ENCODE measurements around the gene CDH13. TPM values are rescaled to one million over a fixed set of nuclear protein-coding genes. Genes with fewer than 3 reads are reported as not detected.

Gene CDH13
- total and polyA plus RNA-seq, 3 experiments from 2014 or later: not detected

DNA sequence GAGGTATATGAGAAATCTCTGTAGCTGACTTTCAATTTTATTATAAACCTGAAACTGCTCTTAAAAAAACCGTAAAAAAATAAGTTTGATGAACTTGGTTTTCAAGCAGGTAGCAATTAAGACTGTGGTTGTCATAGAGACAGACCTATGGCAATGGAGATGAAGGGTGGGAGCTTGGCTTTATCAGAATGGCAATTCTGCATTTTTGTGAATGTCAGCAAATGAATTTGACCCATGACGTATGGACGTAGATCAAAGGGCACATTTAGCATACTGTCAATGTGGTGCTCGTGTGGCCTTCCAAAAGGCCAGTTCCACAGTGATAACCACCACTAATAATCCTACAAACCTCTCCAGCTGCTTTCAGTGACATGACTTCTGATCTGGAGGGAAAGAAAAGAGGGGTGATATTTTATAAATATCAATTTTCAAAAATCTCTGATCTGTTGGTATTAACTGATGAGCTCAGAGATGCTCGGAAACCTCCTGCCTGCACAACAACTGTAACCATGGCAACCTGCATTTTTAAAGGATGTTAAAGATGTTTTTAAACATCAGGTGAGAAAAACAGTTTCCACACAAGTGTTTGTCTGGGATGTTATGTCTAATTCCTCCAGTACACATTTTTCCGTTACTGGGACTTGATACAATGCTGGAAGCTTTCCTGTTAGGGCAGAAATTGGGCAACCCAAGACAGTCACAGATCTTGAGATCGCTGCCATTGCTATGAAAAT, 533.7 kb downstream of the CDH13 start:
- CTCF ChIA-PET: no interaction called here
- Mint-ChIP-seq H3K27me3 (peaks cover 0 to 5% of the 10 kb centered on the region in 2 donors), H3K9me3 (peaks cover 0 to 3% (median under 1%) of the 10 kb centered on the region in 5 donors), H3K36me3 (no peaks in the 10 kb centered on the region), H3K4me1 (no peaks in the 10 kb centered on the region), H3K4me3 (no peak overlapping the region), H3K27ac (no peak overlapping the region)
- no peaks in the 10 kb centered on the region for H3K36me3 ChIP-seq (ENCODE audit: insufficient read depth, low read length)
- H3K4me3 ChIP-seq (ENCODE audit: low read length): no peak overlapping the region
- no peak for DNase-seq
- no peaks in the 10 kb centered on the region for H3K9me3 ChIP-seq (ENCODE audit: low read length)
- H3K4me1 ChIP-seq (ENCODE audit: insufficient read depth, low read length): no peaks in the 10 kb centered on the region
- POLR2A ChIA-PET: no interaction called here
- no peak overlapping the region for H3K27ac ChIP-seq (ENCODE audit: low read depth, low read length)
- H3K27me3 ChIP-seq (ENCODE audit: insufficient read depth, low read length, poor library complexity, severe bottlenecking): no peaks in the 10 kb centered on the region

DNA sequence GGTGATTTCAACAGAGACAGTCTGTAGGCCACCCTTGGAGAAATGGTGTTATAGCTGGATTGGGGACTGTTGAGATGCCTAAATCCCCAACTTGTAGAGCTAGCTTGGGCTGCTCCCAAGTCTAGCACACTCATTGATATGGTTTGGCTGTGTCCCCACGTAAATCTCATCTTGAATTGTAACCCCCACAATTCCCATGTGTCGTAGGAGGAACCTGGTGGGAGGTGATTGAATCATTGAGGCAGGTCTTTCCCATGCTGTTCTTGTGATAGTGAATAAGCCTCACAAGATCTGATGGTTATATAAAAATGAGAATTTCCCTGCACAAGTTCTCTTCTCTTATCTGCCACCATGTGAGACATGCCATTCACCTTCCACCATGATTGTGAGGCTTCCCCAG, 536.0 kb downstream of the CDH13 start:
- H3K4me3 ChIP-seq (ENCODE audit: low read length): no peak overlapping the region
- H3K36me3 ChIP-seq (ENCODE audit: insufficient read depth, low read length): no peaks in the 10 kb centered on the region
- ChIA-PET CTCF (no interaction called here), POLR2A (no interaction called here)
- Mint-ChIP-seq H3K27me3 (peaks cover 0 to 5% of the 10 kb centered on the region in 2 donors), H3K4me3 (no peak overlapping the region), H3K4me1 (no peaks in the 10 kb centered on the region), H3K36me3 (no peaks in the 10 kb centered on the region), H3K9me3 (peaks cover 0 to 3% (median 0%) of the 10 kb centered on the region in 5 donors), H3K27ac (peak overlapping the region in 2 of 8 donors; percentile 6 to 7)
- H3K4me1 ChIP-seq (ENCODE audit: insufficient read depth, low read length): no peaks in the 10 kb centered on the region
- no peak overlapping the region for H3K27ac ChIP-seq (ENCODE audit: low read depth, low read length)
- DNase-seq: no peak
- no peaks in the 10 kb centered on the region for H3K9me3 ChIP-seq (ENCODE audit: low read length)
- H3K27me3 ChIP-seq (ENCODE audit: insufficient read depth, low read length, poor library complexity, severe bottlenecking): no peaks in the 10 kb centered on the region

DNA sequence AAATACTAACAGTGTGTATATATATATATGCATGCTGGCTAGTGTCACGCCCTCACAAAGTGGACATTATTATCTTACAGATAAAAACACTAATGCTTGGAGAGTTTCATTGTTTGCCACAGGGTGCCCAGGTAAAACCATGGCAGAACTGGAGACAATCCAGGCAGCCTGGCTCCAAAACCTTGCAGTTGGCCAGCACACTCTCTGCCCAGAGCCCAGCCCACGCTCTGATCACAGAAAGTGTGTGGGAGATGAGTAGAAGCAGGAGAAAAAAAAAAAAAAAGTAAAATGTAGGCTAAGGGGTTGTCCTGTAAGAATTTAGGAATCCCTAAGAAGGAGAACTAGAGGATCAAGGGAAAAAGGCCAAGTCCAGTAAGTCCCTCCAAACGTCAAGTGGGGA, 538.0 kb downstream of the CDH13 start:
- no peaks in the 10 kb centered on the region for H3K27me3 ChIP-seq (ENCODE audit: insufficient read depth, low read length, poor library complexity, severe bottlenecking)
- no peaks in the 10 kb centered on the region for H3K9me3 ChIP-seq (ENCODE audit: low read length)
- ChIA-PET CTCF (no interaction called here), POLR2A (no interaction called here)
- no peak for DNase-seq
- Mint-ChIP-seq H3K4me3 (no peak overlapping the region), H3K9me3 (no peaks in the 10 kb centered on the region), H3K27ac (no peak overlapping the region), H3K36me3 (no peaks in the 10 kb centered on the region), H3K27me3 (peaks cover 0 to 3% of the 10 kb centered on the region in 2 donors), H3K4me1 (no peaks in the 10 kb centered on the region)
- no peak overlapping the region for H3K27ac ChIP-seq (ENCODE audit: low read depth, low read length)
- H3K36me3 ChIP-seq (ENCODE audit: insufficient read depth, low read length): no peaks in the 10 kb centered on the region
- no peaks in the 10 kb centered on the region for H3K4me1 ChIP-seq (ENCODE audit: insufficient read depth, low read length)
- H3K4me3 ChIP-seq (ENCODE audit: low read length): no peak overlapping the region

DNA sequence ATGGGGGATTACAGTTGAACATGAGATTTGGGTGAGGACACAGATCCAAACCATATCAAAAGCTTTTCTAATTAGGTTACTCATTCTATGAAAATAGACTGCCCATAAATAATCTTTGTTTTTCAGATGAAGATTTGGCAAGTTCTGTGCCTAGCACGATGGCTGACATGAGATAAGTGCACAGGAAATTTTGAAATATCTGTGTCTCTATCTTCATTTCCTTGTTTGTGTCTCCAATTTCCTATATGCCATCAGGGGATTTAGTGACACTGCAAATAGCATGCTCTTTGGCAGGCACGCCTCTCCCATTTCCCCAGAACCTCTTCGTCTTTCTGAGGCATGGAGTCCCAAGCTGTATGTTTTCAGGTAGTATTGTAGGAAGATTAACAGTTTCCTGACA, 544.6 kb downstream of the CDH13 start:
- Histone ChIP-seq H3K9me3 (ENCODE audit: low read length) (no peaks in the 10 kb centered on the region), H3K36me3 (ENCODE audit: insufficient read depth, low read length) (no peaks in the 10 kb centered on the region), H3K4me1 (ENCODE audit: insufficient read depth, low read length) (no peaks in the 10 kb centered on the region), H3K27me3 (ENCODE audit: insufficient read depth, low read length, poor library complexity, severe bottlenecking) (no peaks in the 10 kb centered on the region), H3K4me3 (ENCODE audit: low read length) (no peak overlapping the region), H3K27ac (ENCODE audit: low read depth, low read length) (no peak overlapping the region)
- CTCF ChIA-PET: no interaction called here
- Mint-ChIP-seq H3K27ac (no peak overlapping the region), H3K4me3 (no peak overlapping the region), H3K27me3 (peaks cover 0 to 2% of the 10 kb centered on the region in 2 donors), H3K9me3 (no peaks in the 10 kb centered on the region), H3K36me3 (no peaks in the 10 kb centered on the region), H3K4me1 (no peaks in the 10 kb centered on the region)
- DNase-seq: no peak
- POLR2A ChIA-PET: no interaction called here

DNA sequence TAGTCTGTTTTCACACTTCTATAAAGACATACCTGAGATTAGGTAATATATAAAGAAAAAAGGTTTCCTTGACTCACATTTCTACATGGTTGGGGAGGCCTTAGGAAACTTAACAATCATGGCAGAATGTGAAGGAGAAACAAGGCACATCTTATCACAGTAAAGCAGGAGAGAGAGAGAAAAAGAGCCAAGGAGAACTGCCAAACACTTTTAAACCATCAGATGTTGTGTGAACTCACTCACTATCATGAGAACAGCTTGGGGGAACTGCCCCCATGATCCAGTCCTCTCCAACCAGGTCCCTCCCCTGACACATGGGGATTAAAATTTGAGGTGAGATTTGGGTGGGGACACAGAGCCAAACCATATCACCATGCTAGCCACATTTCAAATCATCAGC, 547.9 kb downstream of the CDH13 start:
- peaks cover 0 to 2% of the 10 kb centered on the region in 2 donors for H3K27me3 Mint-ChIP-seq
- Histone ChIP-seq H3K27me3 (ENCODE audit: insufficient read depth, low read length, poor library complexity, severe bottlenecking) (no peaks in the 10 kb centered on the region), H3K4me1 (ENCODE audit: insufficient read depth, low read length) (no peaks in the 10 kb centered on the region), H3K4me3 (ENCODE audit: low read length) (no peak overlapping the region), H3K9me3 (ENCODE audit: low read length) (no peaks in the 10 kb centered on the region), H3K36me3 (ENCODE audit: insufficient read depth, low read length) (no peaks in the 10 kb centered on the region), H3K27ac (ENCODE audit: low read depth, low read length) (no peak overlapping the region)
- POLR2A ChIA-PET: no interaction called here
- no peaks in the 10 kb centered on the region for H3K4me1 Mint-ChIP-seq
- H3K4me3 Mint-ChIP-seq: no peak overlapping the region
- no peak for DNase-seq
- H3K27ac Mint-ChIP-seq: peak overlapping the region in 1 of 8 donors; percentile 41
- H3K9me3 Mint-ChIP-seq: no peaks in the 10 kb centered on the region
- CTCF ChIA-PET: no interaction called here
- no peaks in the 10 kb centered on the region for H3K36me3 Mint-ChIP-seq

DNA sequence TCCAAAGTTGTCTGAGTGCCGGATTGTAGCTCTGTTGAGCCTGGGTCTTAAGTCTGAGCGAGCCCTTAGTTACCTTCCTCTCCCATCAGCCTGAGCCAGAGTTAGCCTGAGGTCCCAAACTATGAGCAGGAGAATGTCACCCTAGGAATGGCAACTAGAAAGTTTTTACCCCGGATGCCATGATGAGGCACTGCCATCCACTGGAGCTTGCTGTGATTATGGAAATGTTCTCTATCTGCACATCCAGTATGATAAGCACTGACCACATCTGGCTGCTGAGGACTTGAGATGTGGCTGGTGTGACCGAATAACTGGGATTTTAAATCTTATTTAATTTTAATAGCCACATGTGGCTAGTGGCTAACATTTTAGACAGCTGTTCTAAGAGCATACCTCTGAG, 550.0 kb downstream of the CDH13 start:
- Histone ChIP-seq H3K9me3 (ENCODE audit: low read length) (no peaks in the 10 kb centered on the region), H3K4me3 (ENCODE audit: low read length) (no peak overlapping the region), H3K27me3 (ENCODE audit: insufficient read depth, low read length, poor library complexity, severe bottlenecking) (no peaks in the 10 kb centered on the region), H3K4me1 (ENCODE audit: insufficient read depth, low read length) (no peaks in the 10 kb centered on the region), H3K36me3 (ENCODE audit: insufficient read depth, low read length) (no peaks in the 10 kb centered on the region), H3K27ac (ENCODE audit: low read depth, low read length) (no peak overlapping the region)
- Mint-ChIP-seq H3K9me3 (no peaks in the 10 kb centered on the region), H3K4me1 (no peaks in the 10 kb centered on the region), H3K36me3 (no peaks in the 10 kb centered on the region), H3K4me3 (no peak overlapping the region), H3K27ac (no peak overlapping the region), H3K27me3 (peaks cover 0 to 7% of the 10 kb centered on the region in 2 donors)
- ChIA-PET CTCF (no interaction called here), POLR2A (no interaction called here)
- DNase-seq: no peak

DNA sequence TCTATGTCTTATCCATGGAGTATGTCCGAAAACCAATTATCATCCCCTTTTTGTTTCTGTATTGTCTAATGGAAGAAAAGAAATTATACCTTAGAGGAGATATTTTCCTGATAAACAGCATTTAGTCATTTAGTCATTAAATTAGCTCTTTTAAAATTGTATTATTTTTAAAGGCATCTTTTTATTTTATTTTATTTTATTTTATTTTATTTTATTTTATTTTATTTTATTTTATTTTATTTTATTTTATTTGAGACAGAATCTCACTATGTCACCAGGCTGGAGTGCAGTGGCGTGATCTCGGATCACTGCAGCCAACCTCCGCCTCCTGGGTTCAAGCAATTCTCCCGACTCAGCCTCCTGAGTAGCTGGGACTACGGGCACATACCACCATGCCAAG, 559.1 kb downstream of the CDH13 start:
- no peak overlapping the region for H3K4me3 ChIP-seq (ENCODE audit: low read length)
- Mint-ChIP-seq H3K27ac (no peak overlapping the region), H3K4me1 (no peaks in the 10 kb centered on the region), H3K27me3 (peaks cover 0 to 16% of the 10 kb centered on the region in 2 donors), H3K4me3 (no peak overlapping the region), H3K36me3 (no peaks in the 10 kb centered on the region), H3K9me3 (peaks cover 0 to 1% (median 0%) of the 10 kb centered on the region in 5 donors)
- H3K27me3 ChIP-seq (ENCODE audit: insufficient read depth, low read length, poor library complexity, severe bottlenecking): no peaks in the 10 kb centered on the region
- H3K4me1 ChIP-seq (ENCODE audit: insufficient read depth, low read length): no peaks in the 10 kb centered on the region
- ChIA-PET CTCF (no interaction called here), POLR2A (no interaction called here)
- H3K27ac ChIP-seq (ENCODE audit: low read depth, low read length): no peak overlapping the region
- no peak for DNase-seq
- H3K36me3 ChIP-seq (ENCODE audit: insufficient read depth, low read length): no peaks in the 10 kb centered on the region
- no peaks in the 10 kb centered on the region for H3K9me3 ChIP-seq (ENCODE audit: low read length)

DNA sequence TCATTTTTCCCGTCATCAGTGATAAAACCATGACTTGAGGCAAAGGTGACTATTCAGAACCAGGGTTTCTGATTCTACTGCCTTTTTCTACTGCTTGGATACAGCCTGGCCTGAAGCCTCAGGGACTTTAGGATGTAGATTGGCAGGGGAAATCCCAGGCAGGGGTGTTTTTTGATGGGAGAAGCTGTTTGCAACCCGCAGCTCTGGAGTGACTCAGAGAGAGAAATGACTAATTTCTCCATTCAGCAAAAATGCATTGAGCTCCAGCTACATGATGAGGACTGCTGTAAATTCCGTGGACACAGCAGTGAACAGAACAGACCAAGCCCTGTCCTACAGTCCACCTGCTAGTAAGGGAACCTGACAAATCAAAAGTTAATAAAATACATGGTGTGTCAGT, 560.6 kb downstream of the CDH13 start:
- peaks cover 0 to 2% (median 0%) of the 10 kb centered on the region in 5 donors for H3K9me3 Mint-ChIP-seq
- Histone ChIP-seq H3K9me3 (ENCODE audit: low read length) (no peaks in the 10 kb centered on the region), H3K4me1 (ENCODE audit: insufficient read depth, low read length) (no peaks in the 10 kb centered on the region), H3K36me3 (ENCODE audit: insufficient read depth, low read length) (no peaks in the 10 kb centered on the region), H3K27me3 (ENCODE audit: insufficient read depth, low read length, poor library complexity, severe bottlenecking) (no peaks in the 10 kb centered on the region), H3K4me3 (ENCODE audit: low read length) (no peak overlapping the region), H3K27ac (ENCODE audit: low read depth, low read length) (no peak overlapping the region)
- POLR2A ChIA-PET: no interaction called here
- no peaks in the 10 kb centered on the region for H3K36me3 Mint-ChIP-seq
- peaks cover 0 to 12% of the 10 kb centered on the region in 2 donors for H3K27me3 Mint-ChIP-seq
- CTCF ChIA-PET: no interaction called here
- DNase-seq: no peak
- no peak overlapping the region for H3K4me3 Mint-ChIP-seq
- no peak overlapping the region for H3K27ac Mint-ChIP-seq
- H3K4me1 Mint-ChIP-seq: no peaks in the 10 kb centered on the region
